ENCODE results near the gene CCR5.

Gene CCR5

DNA sequence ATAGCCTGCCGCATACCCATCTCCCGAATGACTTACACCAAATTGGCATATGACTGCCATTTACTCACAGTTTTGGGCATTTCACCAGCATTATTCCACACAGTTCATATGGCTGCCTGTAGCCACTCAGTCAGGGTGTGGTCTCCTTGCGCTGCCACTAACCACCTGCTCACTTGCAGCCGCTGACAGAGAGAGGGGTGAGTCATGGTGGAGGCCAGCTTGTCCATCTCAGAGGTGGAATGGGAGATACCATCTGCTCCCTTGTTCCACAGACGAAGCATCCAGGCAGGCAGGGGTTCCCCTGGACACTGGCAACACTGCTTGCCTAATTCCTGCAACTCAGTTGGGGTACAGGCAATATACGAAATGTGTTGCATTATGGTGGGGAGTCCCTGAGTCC is 51.9 kb downstream of the CCR5 start:
- H3K4me3 ChIP-seq (replicated peaks; ENCODE audit: low read depth, low read length): no peak overlapping the region
- no peak for DNase-seq (ENCODE audit: extremely low read depth, insufficient read length)
- TF ChIP-seq, protein P1, sequence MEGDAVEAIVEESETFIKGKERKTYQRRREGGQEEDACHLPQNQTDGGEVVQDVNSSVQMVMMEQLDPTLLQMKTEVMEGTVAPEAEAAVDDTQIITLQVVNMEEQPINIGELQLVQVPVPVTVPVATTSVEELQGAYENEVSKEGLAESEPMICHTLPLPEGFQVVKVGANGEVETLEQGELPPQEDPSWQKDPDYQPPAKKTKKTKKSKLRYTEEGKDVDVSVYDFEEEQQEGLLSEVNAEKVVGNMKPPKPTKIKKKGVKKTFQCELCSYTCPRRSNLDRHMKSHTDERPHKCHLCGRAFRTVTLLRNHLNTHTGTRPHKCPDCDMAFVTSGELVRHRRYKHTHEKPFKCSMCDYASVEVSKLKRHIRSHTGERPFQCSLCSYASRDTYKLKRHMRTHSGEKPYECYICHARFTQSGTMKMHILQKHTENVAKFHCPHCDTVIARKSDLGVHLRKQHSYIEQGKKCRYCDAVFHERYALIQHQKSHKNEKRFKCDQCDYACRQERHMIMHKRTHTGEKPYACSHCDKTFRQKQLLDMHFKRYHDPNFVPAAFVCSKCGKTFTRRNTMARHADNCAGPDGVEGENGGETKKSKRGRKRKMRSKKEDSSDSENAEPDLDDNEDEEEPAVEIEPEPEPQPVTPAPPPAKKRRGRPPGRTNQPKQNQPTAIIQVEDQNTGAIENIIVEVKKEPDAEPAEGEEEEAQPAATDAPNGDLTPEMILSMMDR (IDR thresholded peaks at IDR 0.05; ENCODE audit: insufficient read depth, low read length, poor library complexity, severe bottlenecking): no peak
- no peaks in the 10 kb centered on the region for H3K36me3 ChIP-seq (ENCODE audit: control insufficient read depth, insufficient read depth, low read length)
- no peaks in the 10 kb centered on the region for H3K27me3 ChIP-seq (replicated peaks; ENCODE audit: control insufficient read depth, insufficient read depth, low read length)

GRCh38 chr3:46423588-46423987 is 52.8 kb downstream of the CCR5 start:
- DNase-seq (ENCODE audit: extremely low read depth, insufficient read length): no peak
- Histone ChIP-seq H3K4me3 (replicated peaks; ENCODE audit: low read depth, low read length) (no peak overlapping the region), H3K36me3 (ENCODE audit: control insufficient read depth, insufficient read depth, low read length) (no peaks in the 10 kb centered on the region), H3K27me3 (replicated peaks; ENCODE audit: control insufficient read depth, insufficient read depth, low read length) (no peaks in the 10 kb centered on the region)
- TF ChIP-seq, protein P1 (IDR thresholded peaks at IDR 0.05; ENCODE audit: insufficient read depth, low read length, poor library complexity, severe bottlenecking): no peak

Data from GM06990 (cell line).